ENCODE data around the gene RXRA. TPM values are rescaled to one million over a fixed set of nuclear protein-coding genes. Genes with fewer than 3 reads are reported as not detected.

The RXRA gene
- total and polyA plus RNA-seq, 7 experiments from 2014 or later: 0.31 to 59.5 (median 8.4) TPM

DNA sequence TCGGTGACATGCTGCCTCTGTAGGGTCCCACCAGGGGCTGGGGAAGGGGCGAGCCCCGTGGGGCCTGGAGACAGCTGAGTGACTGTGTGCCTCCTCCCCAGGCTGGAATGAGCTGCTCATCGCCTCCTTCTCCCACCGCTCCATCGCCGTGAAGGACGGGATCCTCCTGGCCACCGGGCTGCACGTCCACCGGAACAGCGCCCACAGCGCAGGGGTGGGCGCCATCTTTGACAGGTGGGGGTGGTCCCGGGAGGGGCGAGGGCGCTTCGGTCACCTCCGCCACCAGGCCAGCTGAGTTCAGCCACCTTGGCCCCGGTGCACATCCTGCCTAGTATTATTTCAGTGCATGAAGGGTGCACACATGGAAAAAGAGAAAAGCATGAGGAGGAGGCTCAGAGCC is 102.8 kb downstream of the RXRA start:
- no peaks in the 10 kb centered on the region for H3K9me3 ChIP-seq (ENCODE audit: control insufficient read depth in 2 of 3, low read length in 3 of 3)
- Mint-ChIP-seq H3K4me3 (no peak overlapping the region), H3K36me3 (peaks cover 0 to 3% (median 0%) of the 10 kb centered on the region in 5 donors), H3K9me3 (no peaks in the 10 kb centered on the region), H3K27me3 (no peaks in the 10 kb centered on the region), H3K27ac (no peak overlapping the region), H3K4me1 (no peaks in the 10 kb centered on the region)
- H3K4me1 ChIP-seq (ENCODE audit: control insufficient read depth in 2 of 2, insufficient read depth in 2 of 2, low read length in 2 of 2): no peaks in the 10 kb centered on the region
- intact Hi-C loops (cut with micrococcal nuclease): no loop called here
- POLR2A ChIA-PET: no interaction called here
- H3K36me3 ChIP-seq (ENCODE audit: control insufficient read depth in 2 of 3, insufficient read depth in 3 of 3, low read length in 3 of 3): peaks cover 0 to under 1% (median 0%) of the 10 kb centered on the region in 3 experiments
- DNase-seq (no peak), ATAC-seq (no peak)
- no peak overlapping the region for H3K27ac ChIP-seq (ENCODE audit: low read depth, low read length)
- H3K4me3 ChIP-seq (ENCODE audit: low read length): no peak overlapping the region
- H3K27me3 ChIP-seq (ENCODE audit: control insufficient read depth in 2 of 2, insufficient read depth in 2 of 2, low read length in 2 of 2): no peaks in the 10 kb centered on the region
- CTCF ChIA-PET: no interaction called here

DNA sequence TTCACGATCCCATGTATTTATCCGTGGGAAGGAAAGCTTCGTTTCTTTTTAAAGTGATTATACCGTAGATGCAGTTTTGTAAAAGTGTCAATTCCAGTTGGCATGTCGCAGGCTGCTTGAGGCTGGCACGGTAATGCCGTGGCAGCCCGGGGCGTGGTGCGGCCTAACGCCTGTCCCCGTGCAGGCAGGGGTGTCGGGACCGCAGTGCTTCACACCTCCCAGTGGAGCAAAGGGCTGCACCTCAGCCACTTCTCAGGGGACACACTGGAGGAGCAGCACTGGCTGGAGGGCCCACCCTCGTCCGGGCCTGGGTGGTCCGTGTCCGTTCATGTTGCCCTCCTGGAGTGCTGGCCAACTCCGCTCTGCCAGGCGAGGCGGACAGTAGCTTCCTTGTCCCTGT is 103.2 kb downstream of the RXRA start:
- Mint-ChIP-seq H3K4me1 (no peaks in the 10 kb centered on the region), H3K36me3 (peaks cover 0 to 3% (median 0%) of the 10 kb centered on the region in 5 donors), H3K9me3 (no peaks in the 10 kb centered on the region), H3K27me3 (no peaks in the 10 kb centered on the region), H3K27ac (no peak overlapping the region), H3K4me3 (no peak overlapping the region)
- no peak for DNase-seq
- CTCF ChIA-PET: no interaction called here
- Histone ChIP-seq H3K4me3 (ENCODE audit: low read length) (no peak overlapping the region), H3K9me3 (ENCODE audit: control insufficient read depth in 2 of 3, low read length in 3 of 3) (no peaks in the 10 kb centered on the region), H3K27ac (ENCODE audit: low read depth, low read length) (no peak overlapping the region), H3K27me3 (ENCODE audit: control insufficient read depth in 2 of 2, insufficient read depth in 2 of 2, low read length in 2 of 2) (no peaks in the 10 kb centered on the region), H3K36me3 (ENCODE audit: control insufficient read depth in 2 of 3, insufficient read depth in 3 of 3, low read length in 3 of 3) (peaks cover 0 to 5% (median 0%) of the 10 kb centered on the region in 3 experiments), H3K4me1 (ENCODE audit: control insufficient read depth in 2 of 2, insufficient read depth in 2 of 2, low read length in 2 of 2) (no peaks in the 10 kb centered on the region)
- POLR2A ChIA-PET: no interaction called here
- intact Hi-C loops (cut with micrococcal nuclease): no loop called here
- no peak for ATAC-seq

DNA sequence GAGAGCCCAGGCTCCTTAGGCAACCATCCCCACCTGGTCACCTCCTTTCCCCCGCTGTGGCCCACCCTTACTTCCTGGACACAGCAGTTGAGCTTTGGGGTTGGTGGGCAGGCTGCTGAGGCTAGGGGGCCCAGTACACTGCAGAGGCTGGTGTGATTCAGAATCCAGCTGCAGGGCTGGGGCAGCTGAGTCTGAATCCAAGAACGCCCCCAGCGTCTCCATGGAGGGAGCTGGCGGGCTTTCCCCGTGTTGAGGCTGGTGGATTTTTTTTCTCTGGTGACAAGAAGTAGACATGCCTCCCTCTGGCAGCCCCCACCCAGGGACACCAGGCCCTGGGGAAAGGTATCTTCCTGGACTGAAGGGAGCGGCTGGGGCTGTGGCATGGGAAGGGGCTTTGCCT is 104.8 kb downstream of the RXRA start:
- no peak overlapping the region for H3K4me3 ChIP-seq (ENCODE audit: low read length)
- ChIA-PET POLR2A (no interaction called here), CTCF (interaction anchor here (1.0 kb wide), 1 partner anchor 50 kb away, joined by 3 read pairs; no protein-coding TSS in a partner anchor)
- no peak overlapping the region for H3K27ac ChIP-seq (ENCODE audit: low read depth, low read length)
- ATAC-seq (no peak), DNase-seq (no peak)
- peaks cover 0 to 2% (median 0%) of the 10 kb centered on the region in 7 donors for H3K4me1 Mint-ChIP-seq
- no peaks in the 10 kb centered on the region for H3K27me3 Mint-ChIP-seq
- no peaks in the 10 kb centered on the region for H3K9me3 ChIP-seq (ENCODE audit: control insufficient read depth in 2 of 3, low read length in 3 of 3)
- H3K4me3 Mint-ChIP-seq: no peak overlapping the region
- intact Hi-C loops (cut with micrococcal nuclease): no loop called here
- H3K36me3 ChIP-seq (ENCODE audit: control insufficient read depth in 2 of 3, insufficient read depth in 3 of 3, low read length in 3 of 3): peaks cover 0 to 6% (median 0%) of the 10 kb centered on the region in 3 experiments
- H3K9me3 Mint-ChIP-seq: no peaks in the 10 kb centered on the region
- peaks cover 0 to 7% (median 0%) of the 10 kb centered on the region in 5 donors for H3K36me3 Mint-ChIP-seq
- no peaks in the 10 kb centered on the region for H3K4me1 ChIP-seq (ENCODE audit: control insufficient read depth in 2 of 2, insufficient read depth in 2 of 2, low read length in 2 of 2)
- H3K27me3 ChIP-seq (ENCODE audit: control insufficient read depth in 2 of 2, insufficient read depth in 2 of 2, low read length in 2 of 2): no peaks in the 10 kb centered on the region
- no peak overlapping the region for H3K27ac Mint-ChIP-seq

DNA sequence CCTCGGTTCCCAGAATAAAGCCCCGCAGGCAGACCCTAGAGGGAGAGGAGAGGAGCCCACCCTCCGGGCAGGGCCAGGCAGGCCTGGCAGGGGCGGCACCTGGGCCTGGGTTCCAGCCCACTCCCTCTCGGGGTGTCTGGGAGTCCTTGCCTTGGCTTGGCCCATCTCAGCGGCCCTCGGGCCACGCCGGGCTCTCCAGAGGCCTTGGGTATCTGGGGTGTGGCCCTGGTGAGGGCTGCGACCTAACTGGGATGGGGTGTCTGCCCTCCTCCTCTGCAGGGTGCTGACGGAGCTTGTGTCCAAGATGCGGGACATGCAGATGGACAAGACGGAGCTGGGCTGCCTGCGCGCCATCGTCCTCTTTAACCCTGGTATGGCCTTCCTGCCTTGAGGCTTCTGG is 105.4 kb downstream of the RXRA start:
- H3K36me3 ChIP-seq (ENCODE audit: control insufficient read depth in 2 of 3, insufficient read depth in 3 of 3, low read length in 3 of 3): peaks cover 0 to 11% (median 0%) of the 10 kb centered on the region in 3 experiments
- Mint-ChIP-seq H3K4me1 (peaks cover 0 to 2% (median 0%) of the 10 kb centered on the region in 7 donors), H3K9me3 (no peaks in the 10 kb centered on the region), H3K36me3 (peaks cover 0 to 12% (median 0%) of the 10 kb centered on the region in 5 donors), H3K27me3 (no peaks in the 10 kb centered on the region), H3K4me3 (no peak overlapping the region), H3K27ac (no peak overlapping the region)
- no peak for ATAC-seq
- no peaks in the 10 kb centered on the region for H3K9me3 ChIP-seq (ENCODE audit: control insufficient read depth in 2 of 3, low read length in 3 of 3)
- no peak for DNase-seq
- intact Hi-C loops (cut with micrococcal nuclease): no loop called here
- no peaks in the 10 kb centered on the region for H3K27me3 ChIP-seq (ENCODE audit: control insufficient read depth in 2 of 2, insufficient read depth in 2 of 2, low read length in 2 of 2)
- H3K4me3 ChIP-seq (ENCODE audit: low read length): no peak overlapping the region
- no peak overlapping the region for H3K27ac ChIP-seq (ENCODE audit: low read depth, low read length)
- CTCF ChIA-PET: interaction anchor here (0.7 kb wide), 1 partner anchor 120 kb away, joined by 4 read pairs; no protein-coding TSS in a partner anchor
- H3K4me1 ChIP-seq (ENCODE audit: control insufficient read depth in 2 of 2, insufficient read depth in 2 of 2, low read length in 2 of 2): no peaks in the 10 kb centered on the region
- POLR2A ChIA-PET: no interaction called here

DNA sequence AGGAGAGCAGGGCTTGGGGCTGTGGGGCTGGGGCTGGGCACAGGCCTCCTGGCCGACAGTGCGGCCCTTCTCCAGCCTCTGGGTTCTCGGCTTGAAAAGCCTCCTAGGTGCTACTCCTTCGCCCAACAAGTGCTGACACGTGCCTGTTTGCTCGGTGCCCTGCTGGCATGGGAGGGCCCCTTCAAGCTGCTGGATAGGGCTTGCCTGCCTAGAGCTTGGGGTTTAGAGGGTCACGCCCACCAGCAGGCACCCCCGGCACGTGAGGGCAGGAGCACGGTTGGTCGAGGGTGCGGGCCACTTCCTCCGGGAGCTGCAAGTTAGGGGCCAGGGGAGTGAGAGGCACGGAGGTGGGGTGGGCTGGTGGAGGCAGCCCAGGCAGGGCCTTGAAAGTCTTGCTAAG is 106.2 kb downstream of the RXRA start:
- ChIA-PET CTCF (interaction anchor here (0.5 to 0.7 kb wide), 2 partner anchors 73 to 119 kb away, joined by 3 to 4 read pairs; no protein-coding TSS in a partner anchor), POLR2A (no interaction called here)
- H3K36me3 Mint-ChIP-seq: peaks cover 0 to 12% (median 0%) of the 10 kb centered on the region in 5 donors
- no peak for DNase-seq
- ATAC-seq: no peak
- H3K9me3 Mint-ChIP-seq: no peaks in the 10 kb centered on the region
- H3K4me1 ChIP-seq (ENCODE audit: control insufficient read depth in 2 of 2, insufficient read depth in 2 of 2, low read length in 2 of 2): no peaks in the 10 kb centered on the region
- no peak overlapping the region for H3K4me3 Mint-ChIP-seq
- H3K9me3 ChIP-seq (ENCODE audit: control insufficient read depth in 2 of 3, low read length in 3 of 3): no peaks in the 10 kb centered on the region
- intact Hi-C loops (cut with micrococcal nuclease): no loop called here
- no peak overlapping the region for H3K27ac ChIP-seq (ENCODE audit: low read depth, low read length)
- H3K27me3 ChIP-seq (ENCODE audit: control insufficient read depth in 2 of 2, insufficient read depth in 2 of 2, low read length in 2 of 2): no peaks in the 10 kb centered on the region
- H3K27me3 Mint-ChIP-seq: no peaks in the 10 kb centered on the region
- no peak overlapping the region for H3K4me3 ChIP-seq (ENCODE audit: low read length)
- H3K4me1 Mint-ChIP-seq: peaks cover 0 to 2% (median 0%) of the 10 kb centered on the region in 7 donors
- H3K36me3 ChIP-seq (ENCODE audit: control insufficient read depth in 2 of 3, insufficient read depth in 3 of 3, low read length in 3 of 3): peaks cover 0 to 12% (median 0%) of the 10 kb centered on the region in 3 experiments
- H3K27ac Mint-ChIP-seq: no peak overlapping the region

DNA sequence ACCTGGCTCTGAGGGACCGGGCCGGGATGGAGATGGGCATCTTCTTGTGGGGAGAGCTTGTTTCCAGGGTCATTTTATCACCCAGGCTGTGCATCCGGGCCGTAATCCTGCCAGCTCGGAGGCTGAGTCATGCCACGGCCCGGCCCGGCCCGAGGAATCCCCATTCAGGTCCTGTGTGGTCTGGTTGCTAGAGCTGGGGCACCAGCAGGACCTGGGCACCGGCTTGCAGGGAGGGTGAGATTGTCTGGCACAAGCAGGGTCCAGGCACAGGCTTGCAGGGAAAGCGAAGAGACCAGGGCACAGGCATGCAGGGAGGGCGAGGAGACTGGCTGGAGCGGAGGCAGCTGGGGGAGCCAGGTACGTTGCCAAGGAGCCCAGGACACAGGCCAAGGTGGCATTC is 106.8 kb downstream of the RXRA start:
- Mint-ChIP-seq H3K27ac (no peak overlapping the region), H3K4me3 (no peak overlapping the region), H3K36me3 (peaks cover 0 to 12% (median 0%) of the 10 kb centered on the region in 5 donors), H3K4me1 (peaks cover 0 to 2% (median 0%) of the 10 kb centered on the region in 7 donors), H3K9me3 (no peaks in the 10 kb centered on the region), H3K27me3 (no peaks in the 10 kb centered on the region)
- ChIA-PET CTCF (no interaction called here), POLR2A (interaction anchor here (0.6 kb wide), 1 partner anchor 9 kb away, joined by 3 read pairs; no protein-coding TSS in a partner anchor)
- DNase-seq (no peak), ATAC-seq (no peak)
- H3K4me1 ChIP-seq (ENCODE audit: control insufficient read depth in 2 of 2, insufficient read depth in 2 of 2, low read length in 2 of 2): no peaks in the 10 kb centered on the region
- H3K4me3 ChIP-seq (ENCODE audit: low read length): no peak overlapping the region
- H3K27me3 ChIP-seq (ENCODE audit: control insufficient read depth in 2 of 2, insufficient read depth in 2 of 2, low read length in 2 of 2): no peaks in the 10 kb centered on the region
- intact Hi-C loops (cut with micrococcal nuclease): no loop called here
- peaks cover 0 to 12% (median 0%) of the 10 kb centered on the region in 3 experiments for H3K36me3 ChIP-seq (ENCODE audit: control insufficient read depth in 2 of 3, insufficient read depth in 3 of 3, low read length in 3 of 3)
- H3K9me3 ChIP-seq (ENCODE audit: control insufficient read depth in 2 of 3, low read length in 3 of 3): no peaks in the 10 kb centered on the region
- H3K27ac ChIP-seq (ENCODE audit: low read depth, low read length): no peak overlapping the region
